Measurements from ENCODE around the gene FGD4.
A peak's percentile ranks its signal among the peaks of the same experiment; 100 is the strongest.

FGD4 gene

GRCh38 chr12:32369202-32369601 lies 30.2 kb upstream of the FGD4 start:
- no peak overlapping the region for H3K4me3 ChIP-seq
- H3K36me3 ChIP-seq (ENCODE audit: insufficient read depth, low read length) = no peaks in the 10 kb centered on the region
- H3K9me3 ChIP-seq (ENCODE audit: low read depth, low read length) = no peaks in the 10 kb centered on the region
- no peak overlapping the region for H3K9ac ChIP-seq (ENCODE audit: insufficient read length)
- no peak for DNase-seq (ENCODE audit: low read depth, low spot score)
- no peak overlapping the region for H3K27ac ChIP-seq
- TF ChIP-seq POLR2AphosphoS5 (IDR thresholded peaks at IDR 0.05; ENCODE audit: borderline replicate concordance, low read depth, low read length) = no peak
- no peak for TF ChIP-seq FOXP2 (optimal IDR thresholded peaks at IDR 0.05; ENCODE audit: control extremely low read depth, extremely low read length, insufficient read depth)
- TF ChIP-seq EZH2 (IDR thresholded peaks at IDR 0.05) = no peak

GRCh38 chr12:32377344-32378055 lies 21.9 kb upstream of the FGD4 start:
- Histone ChIP-seq H3K9ac (ENCODE audit: insufficient read length) (no peak overlapping the region), H3K27ac (peak overlapping the region; percentile 49; the same call in 1 of the 2 replicates), H3K9me3 (ENCODE audit: low read depth, low read length) (no peaks in the 10 kb centered on the region), H3K36me3 (ENCODE audit: insufficient read depth, low read length) (no peaks in the 10 kb centered on the region), H3K4me3 (no peak overlapping the region)
- TF ChIP-seq EZH2 (IDR thresholded peaks at IDR 0.05) (no peak), FOXP2 (optimal IDR thresholded peaks at IDR 0.05; ENCODE audit: control extremely low read depth, extremely low read length, insufficient read depth) (no peak), POLR2AphosphoS5 (IDR thresholded peaks at IDR 0.05; ENCODE audit: borderline replicate concordance, low read depth, low read length) (no peak)
- DNase-seq (ENCODE audit: low read depth, low spot score) = no peak

GRCh38 chr12:32379213-32379612 lies 20.1 kb upstream of the FGD4 start:
- H3K9ac ChIP-seq (ENCODE audit: insufficient read length) = no peak overlapping the region
- H3K4me3 ChIP-seq = peak overlapping the region; percentile 37
- no peak for DNase-seq (ENCODE audit: low read depth, low spot score)
- TF ChIP-seq FOXP2 (optimal IDR thresholded peaks at IDR 0.05; ENCODE audit: control extremely low read depth, extremely low read length, insufficient read depth) (no peak), POLR2AphosphoS5 (IDR thresholded peaks at IDR 0.05; ENCODE audit: borderline replicate concordance, low read depth, low read length) (no peak), EZH2 (IDR thresholded peaks at IDR 0.05) (no peak)
- no peaks in the 10 kb centered on the region for H3K9me3 ChIP-seq (ENCODE audit: low read depth, low read length)
- 0 out of 2 replicates have a peak overlapping the region, but pooled peaks have one; percentile 18 for H3K27ac ChIP-seq
- no peaks in the 10 kb centered on the region for H3K36me3 ChIP-seq (ENCODE audit: insufficient read depth, low read length)

GRCh38 chr12:32379667-32380066 lies 19.7 kb upstream of the FGD4 start:
- H3K27ac ChIP-seq = peak overlapping the region; percentile 40; the same call in 1 of the 2 replicates
- peak overlapping the region; percentile 37 for H3K4me3 ChIP-seq
- no peaks in the 10 kb centered on the region for H3K9me3 ChIP-seq (ENCODE audit: low read depth, low read length)
- TF ChIP-seq POLR2AphosphoS5 (IDR thresholded peaks at IDR 0.05; ENCODE audit: borderline replicate concordance, low read depth, low read length) = no peak
- TF ChIP-seq EZH2 (IDR thresholded peaks at IDR 0.05) = no peak
- TF ChIP-seq FOXP2 (optimal IDR thresholded peaks at IDR 0.05; ENCODE audit: control extremely low read depth, extremely low read length, insufficient read depth) = no peak
- H3K36me3 ChIP-seq (ENCODE audit: insufficient read depth, low read length) = no peaks in the 10 kb centered on the region
- H3K9ac ChIP-seq (ENCODE audit: insufficient read length) = no peak overlapping the region
- no peak for DNase-seq (ENCODE audit: low read depth, low spot score)

- TF ChIP-seq POLR2AphosphoS5 (IDR thresholded peaks at IDR 0.05; ENCODE audit: borderline replicate concordance, low read depth, low read length) = no peak
- TF ChIP-seq EZH2 (IDR thresholded peaks at IDR 0.05) = no peak
- TF ChIP-seq FOXP2 (optimal IDR thresholded peaks at IDR 0.05; ENCODE audit: control extremely low read depth, extremely low read length, insufficient read depth) = no peak
- Histone ChIP-seq H3K9me3 (ENCODE audit: low read depth, low read length) (no peaks in the 10 kb centered on the region), H3K27ac (0 out of 2 replicates have a peak overlapping the region, but pooled peaks have one; percentile 15), H3K36me3 (ENCODE audit: insufficient read depth, low read length) (no peaks in the 10 kb centered on the region), H3K9ac (ENCODE audit: insufficient read length) (no peak overlapping the region), H3K4me3 (no peak overlapping the region)
- DNase-seq (ENCODE audit: low read depth, low spot score) = no peak
Observed at GRCh38 chr12:32382226-32382625, 17.1 kb upstream of the FGD4 start.

GRCh38 chr12:32390572-32391219 lies 8.7 kb upstream of the FGD4 start:
- DNase-seq (ENCODE audit: low read depth, low spot score) = no peak
- TF ChIP-seq EZH2 (IDR thresholded peaks at IDR 0.05) (no peak), FOXP2 (optimal IDR thresholded peaks at IDR 0.05; ENCODE audit: control extremely low read depth, extremely low read length, insufficient read depth) (no peak), POLR2AphosphoS5 (IDR thresholded peaks at IDR 0.05; ENCODE audit: borderline replicate concordance, low read depth, low read length) (no peak)
- Histone ChIP-seq H3K36me3 (ENCODE audit: insufficient read depth, low read length) (no peaks in the 10 kb centered on the region), H3K4me3 (no peak overlapping the region), H3K9ac (ENCODE audit: insufficient read length) (no peak overlapping the region), H3K9me3 (ENCODE audit: low read depth, low read length) (no peaks in the 10 kb centered on the region), H3K27ac (no peak overlapping the region)

- Histone ChIP-seq H3K9me3 (ENCODE audit: low read depth, low read length) (no peaks in the 10 kb centered on the region), H3K9ac (ENCODE audit: insufficient read length) (no peak overlapping the region), H3K27ac (no peak overlapping the region), H3K36me3 (ENCODE audit: insufficient read depth, low read length) (no peaks in the 10 kb centered on the region), H3K4me3 (no peak overlapping the region)
- TF ChIP-seq FOXP2 (optimal IDR thresholded peaks at IDR 0.05; ENCODE audit: control extremely low read depth, extremely low read length, insufficient read depth) = no peak
- no peak for TF ChIP-seq EZH2 (IDR thresholded peaks at IDR 0.05)
- TF ChIP-seq POLR2AphosphoS5 (IDR thresholded peaks at IDR 0.05; ENCODE audit: borderline replicate concordance, low read depth, low read length) = no peak
- no peak for DNase-seq (ENCODE audit: low read depth, low spot score)
Observed at GRCh38 chr12:32395026-32395425, 4.3 kb upstream of the FGD4 start.

- TF ChIP-seq POLR2AphosphoS5 (IDR thresholded peaks at IDR 0.05; ENCODE audit: borderline replicate concordance, low read depth, low read length) (no peak), EZH2 (IDR thresholded peaks at IDR 0.05) (no peak), FOXP2 (optimal IDR thresholded peaks at IDR 0.05; ENCODE audit: control extremely low read depth, extremely low read length, insufficient read depth) (no peak)
- Histone ChIP-seq H3K9me3 (ENCODE audit: low read depth, low read length) (no peaks in the 10 kb centered on the region), H3K27ac (no peak overlapping the region), H3K9ac (ENCODE audit: insufficient read length) (no peak overlapping the region), H3K4me3 (no peak overlapping the region), H3K36me3 (ENCODE audit: insufficient read depth, low read length) (no peaks in the 10 kb centered on the region)
- no peak for DNase-seq (ENCODE audit: low read depth, low spot score)
Observed at GRCh38 chr12:32397696-32398095, 1.7 kb upstream of the FGD4 start.
